SK-N-MC (cell line): Measurements from ENCODE around the gene ADAMTS12.

Experiments
- EZH2 ChIP-seq: fragments of 200-600 bp; sonication (generic); IDR thresholded peaks from one replicate; pipeline ENCODE4 v1.6.1; 2017; ENCODE audit warnings: antibody characterized with exemption
- FOXP2 ChIP-seq: optimal IDR thresholded peaks from 2 replicates; pipeline ENCODE3; 2011; ENCODE audit warnings: mild to moderate bottlenecking, moderate library complexity; ENCODE audit not compliant: insufficient read depth; ENCODE audit errors: extremely low read length, control extremely low read depth
- POLR2AphosphoS5 ChIP-seq: IDR thresholded peaks from 2 replicates; pipeline ENCODE4 v1.6.1; 2012; ENCODE audit warnings: mild to moderate bottlenecking, low read depth, low read length, borderline replicate concordance

DNA sequence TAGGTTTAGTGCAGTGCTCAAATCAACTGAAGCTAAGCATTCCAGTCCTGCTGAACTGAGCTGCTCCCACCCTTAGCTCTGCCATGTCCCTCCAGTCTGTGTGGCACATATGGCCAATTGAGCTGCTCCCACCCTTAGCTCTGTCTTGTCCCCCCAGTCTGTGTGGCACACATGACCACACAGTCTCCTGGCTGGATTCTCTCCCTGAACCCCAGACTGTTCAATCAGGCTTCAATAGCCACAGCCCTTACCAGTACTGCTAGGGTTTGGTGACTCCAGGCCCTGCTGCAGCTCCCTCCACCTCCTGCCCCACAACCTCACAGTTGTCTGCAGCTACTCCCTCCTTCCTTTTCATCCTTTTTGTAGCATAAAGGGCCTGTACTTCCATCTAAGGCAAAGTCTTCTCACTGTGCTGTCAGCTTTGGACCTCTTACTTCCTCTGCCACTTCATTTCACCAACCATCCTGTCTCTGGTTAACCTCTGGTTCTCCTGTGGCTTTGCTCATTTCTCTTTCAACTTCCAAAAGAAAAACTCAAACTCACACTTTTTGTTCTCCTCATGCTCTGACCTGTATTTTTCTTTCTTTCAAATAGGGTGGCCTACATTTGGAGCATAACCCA, 50.8 kb downstream of the ADAMTS12 start:
- TF ChIP-seq EZH2 = no peak
- no peak for TF ChIP-seq POLR2AphosphoS5
- TF ChIP-seq FOXP2 = no peak
